Measurements from ENCODE around the gene ACTR5.

Gene ACTR5

DNA sequence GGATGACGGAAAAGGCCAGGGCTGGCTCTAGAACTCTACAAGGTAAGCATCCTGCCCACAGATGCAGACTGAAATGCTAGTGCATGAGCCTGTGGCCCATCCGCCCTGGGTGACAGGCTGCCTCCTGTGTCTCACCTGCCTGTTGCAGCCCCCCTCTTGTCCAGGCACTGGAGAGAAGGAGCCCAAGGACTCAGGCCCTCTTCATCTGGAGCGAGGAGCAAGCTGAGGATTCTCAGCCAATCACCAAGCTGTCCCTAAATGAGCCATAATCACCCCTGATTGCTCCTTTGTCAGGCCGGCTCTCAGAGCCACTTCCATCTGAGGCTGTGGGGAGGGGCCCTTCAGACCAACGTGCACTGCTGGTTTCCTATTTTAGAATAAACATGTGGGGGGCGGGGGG is 34.0 kb upstream of the ACTR5 start:
- TF ChIP-seq ZFX (IDR thresholded peaks at IDR 0.05) = no peak
- TF ChIP-seq, protein P1, sequence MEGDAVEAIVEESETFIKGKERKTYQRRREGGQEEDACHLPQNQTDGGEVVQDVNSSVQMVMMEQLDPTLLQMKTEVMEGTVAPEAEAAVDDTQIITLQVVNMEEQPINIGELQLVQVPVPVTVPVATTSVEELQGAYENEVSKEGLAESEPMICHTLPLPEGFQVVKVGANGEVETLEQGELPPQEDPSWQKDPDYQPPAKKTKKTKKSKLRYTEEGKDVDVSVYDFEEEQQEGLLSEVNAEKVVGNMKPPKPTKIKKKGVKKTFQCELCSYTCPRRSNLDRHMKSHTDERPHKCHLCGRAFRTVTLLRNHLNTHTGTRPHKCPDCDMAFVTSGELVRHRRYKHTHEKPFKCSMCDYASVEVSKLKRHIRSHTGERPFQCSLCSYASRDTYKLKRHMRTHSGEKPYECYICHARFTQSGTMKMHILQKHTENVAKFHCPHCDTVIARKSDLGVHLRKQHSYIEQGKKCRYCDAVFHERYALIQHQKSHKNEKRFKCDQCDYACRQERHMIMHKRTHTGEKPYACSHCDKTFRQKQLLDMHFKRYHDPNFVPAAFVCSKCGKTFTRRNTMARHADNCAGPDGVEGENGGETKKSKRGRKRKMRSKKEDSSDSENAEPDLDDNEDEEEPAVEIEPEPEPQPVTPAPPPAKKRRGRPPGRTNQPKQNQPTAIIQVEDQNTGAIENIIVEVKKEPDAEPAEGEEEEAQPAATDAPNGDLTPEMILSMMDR (conservative IDR thresholded peaks at IDR 0.05) = no peak

GRCh38 chr20:38715646-38716045 is 32.6 kb upstream of the ACTR5 start:
- H3K27ac ChIP-seq = no peak overlapping the region
- TF ChIP-seq, protein P1 (conservative IDR thresholded peaks at IDR 0.05) = no peak
- TF ChIP-seq ZFX (IDR thresholded peaks at IDR 0.05) = no peak

More for the DNA sequence above, 34.0 kb upstream of the ACTR5 start:
- H3K27ac ChIP-seq = no peak overlapping the region

DNA sequence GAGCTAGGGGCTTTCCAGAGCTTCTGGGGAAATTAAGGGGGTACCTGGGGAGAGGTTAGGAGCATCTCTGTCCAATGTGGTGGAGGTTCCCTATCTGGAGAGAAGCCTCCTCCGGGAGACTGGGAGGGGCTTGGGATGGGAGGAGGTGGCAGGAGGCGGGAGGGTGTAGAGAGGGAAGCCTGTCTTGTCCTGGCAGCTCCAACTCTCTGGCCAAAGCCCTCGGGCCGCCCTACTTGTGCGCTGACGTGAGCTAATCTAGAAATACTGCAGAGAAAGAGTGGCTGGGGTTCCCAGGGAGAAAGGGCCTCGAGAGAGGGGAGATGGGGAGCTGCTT is 25.6 kb upstream of the ACTR5 start:
- TF ChIP-seq ZFX (IDR thresholded peaks at IDR 0.05) = no peak
- TF ChIP-seq, protein P1 (conservative IDR thresholded peaks at IDR 0.05) = no peak
- H3K27ac ChIP-seq = no peak overlapping the region

DNA sequence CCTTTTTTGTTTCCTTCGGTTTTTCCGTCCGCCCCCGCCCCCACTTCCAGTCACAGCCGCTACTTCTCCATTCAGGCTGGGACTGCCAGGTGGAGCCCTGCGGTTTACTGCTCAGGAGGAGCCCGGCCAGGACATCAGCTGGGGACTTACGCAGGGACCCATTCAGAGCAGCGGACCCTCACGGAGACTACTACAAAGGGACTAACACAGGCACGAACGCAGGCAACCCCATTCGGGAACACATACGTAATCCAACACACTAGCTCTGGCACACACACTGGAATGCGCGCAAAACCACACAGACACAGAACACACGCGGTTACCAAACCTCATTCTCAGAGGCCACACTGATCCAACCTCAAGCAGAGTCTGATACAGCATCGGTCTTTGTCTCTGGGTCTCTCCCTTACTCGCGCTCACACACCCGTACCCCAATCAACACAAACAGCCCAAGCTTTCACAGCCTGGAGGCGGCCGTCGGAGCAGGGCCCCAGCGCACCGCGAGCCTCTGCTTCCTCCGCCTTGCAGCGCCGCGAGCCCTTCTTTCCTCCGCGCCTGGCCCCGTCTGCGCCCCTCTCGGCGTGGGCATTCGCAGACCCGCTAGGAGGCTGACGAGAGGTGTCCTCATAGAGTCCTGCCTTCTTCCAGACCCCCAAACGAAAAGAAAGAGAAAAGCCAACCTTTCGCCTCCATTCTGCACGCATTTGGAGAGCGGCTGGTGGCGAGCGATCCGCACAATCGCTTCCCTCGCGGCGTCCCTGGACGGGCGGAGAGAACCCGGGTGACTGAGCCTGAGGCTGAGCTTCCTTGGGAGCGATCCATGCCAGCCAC is 25.0 kb upstream of the ACTR5 start:
- no peak overlapping the region for H3K27ac ChIP-seq
- TF ChIP-seq, protein P1 (conservative IDR thresholded peaks at IDR 0.05) = no peak
- TF ChIP-seq ZFX (IDR thresholded peaks at IDR 0.05) = no peak

DNA sequence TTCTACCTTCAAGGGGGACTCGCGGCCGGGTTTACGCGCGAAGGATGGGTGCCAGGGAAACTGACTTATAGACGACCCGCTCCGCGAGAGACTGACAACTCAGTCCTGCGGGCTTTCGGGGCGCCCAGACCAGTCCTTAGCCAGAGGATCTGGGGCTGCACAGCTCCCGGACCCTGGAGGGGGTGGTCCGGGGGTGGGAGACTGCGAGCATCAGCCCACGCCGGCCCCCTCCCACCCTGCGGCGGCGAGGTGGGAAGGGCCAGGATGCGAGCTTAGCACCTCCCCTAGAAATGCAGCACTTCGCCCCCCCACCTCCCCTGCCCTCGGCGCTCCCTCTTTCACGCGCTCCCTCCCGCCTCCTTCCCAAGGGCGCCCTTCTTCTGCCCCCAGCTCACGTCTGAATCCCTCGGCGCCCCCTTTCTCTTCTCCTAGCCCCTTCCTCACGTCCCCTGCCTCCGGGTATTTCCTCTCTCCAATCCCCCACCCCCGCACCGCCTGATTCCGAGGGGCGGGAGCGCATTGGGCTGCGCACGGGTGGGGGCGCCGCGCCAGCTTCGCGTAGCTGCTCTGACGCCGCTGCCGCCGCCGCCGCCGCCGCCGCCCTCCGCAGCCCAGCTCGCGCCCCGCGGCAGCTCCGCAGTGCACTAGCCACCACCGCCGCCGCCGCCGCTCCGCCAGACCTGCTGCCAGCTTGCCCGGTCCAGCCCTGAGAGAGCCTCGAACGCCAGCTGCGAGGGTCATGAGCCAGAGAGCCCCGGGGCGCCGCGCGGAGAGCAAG is 24.2 kb upstream of the ACTR5 start, which contains the start of gene SLC32A1:
SLC32A1 (plus strand) TSS at position 639 of the 778 bp plus-strand sequence. CDS start 239 bp downstream, outside the sequence.
- TF ChIP-seq, protein P1 (conservative IDR thresholded peaks at IDR 0.05) = no peak
- no peak for TF ChIP-seq ZFX (IDR thresholded peaks at IDR 0.05)

DNA sequence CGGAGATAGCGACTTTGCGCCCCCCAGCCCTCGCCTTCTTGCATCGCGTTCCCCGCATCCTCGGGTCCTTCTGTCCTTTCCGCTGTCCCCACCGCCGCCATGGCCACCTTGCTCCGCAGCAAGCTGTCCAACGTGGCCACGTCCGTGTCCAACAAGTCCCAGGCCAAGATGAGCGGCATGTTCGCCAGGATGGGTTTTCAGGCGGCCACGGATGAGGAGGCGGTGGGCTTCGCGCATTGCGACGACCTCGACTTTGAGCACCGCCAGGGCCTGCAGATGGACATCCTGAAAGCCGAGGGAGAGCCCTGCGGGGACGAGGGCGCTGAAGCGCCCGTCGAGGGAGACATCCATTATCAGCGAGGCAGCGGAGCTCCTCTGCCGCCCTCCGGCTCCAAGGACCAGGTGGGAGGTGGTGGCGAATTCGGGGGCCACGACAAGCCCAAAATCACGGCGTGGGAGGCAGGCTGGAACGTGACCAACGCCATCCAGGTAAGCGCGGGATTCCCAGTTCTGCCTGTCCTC is 23.6 kb upstream of the ACTR5 start:
- TF ChIP-seq, protein P1 (conservative IDR thresholded peaks at IDR 0.05) = no peak
- no peak for TF ChIP-seq ZFX (IDR thresholded peaks at IDR 0.05)
- no peak overlapping the region for H3K27ac ChIP-seq

More for the DNA sequence above, 24.2 kb upstream of the ACTR5 start, which contains the start of gene SLC32A1:
- H3K27ac ChIP-seq = no peak within 1 kb of the TSS

All from C4-2B (cell line).